GM21515 (cell line): ENCODE data around the gene SHISAL1.
"Not testable (repeated sequence)": the region's sequence is repeated elsewhere in the genome, so short reads cannot be mapped to it uniquely, and the experiment has no call there.

Source experiments
- ATAC-seq: cut with Tn5 transposase; IDR thresholded peaks from one replicate; pipeline ENCODE4 v1.9.1; 2021; ENCODE audit not compliant: unreplicated experiment

Gene SHISAL1

DNA sequence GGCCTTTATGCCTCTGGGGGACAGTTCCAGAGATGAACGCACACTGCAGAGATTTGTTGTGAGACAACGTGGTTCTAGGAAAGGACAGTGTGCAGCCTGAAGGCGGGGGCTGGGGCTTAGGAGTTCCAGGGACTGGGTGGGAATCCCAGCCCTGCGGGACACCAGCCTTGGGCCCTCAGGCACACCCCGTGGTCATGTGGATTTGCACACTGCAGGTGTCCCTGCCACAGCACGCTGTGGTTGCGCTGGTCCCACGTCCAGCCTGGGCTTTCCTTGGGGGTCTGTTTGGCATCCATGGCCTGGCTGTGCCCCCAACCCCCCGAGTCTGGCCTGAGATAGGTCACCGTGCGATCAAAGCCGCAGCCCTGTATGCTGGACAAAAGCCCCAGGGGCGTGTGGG, 7.3 kb downstream of the SHISAL1 start:
- no peak for ATAC-seq

DNA sequence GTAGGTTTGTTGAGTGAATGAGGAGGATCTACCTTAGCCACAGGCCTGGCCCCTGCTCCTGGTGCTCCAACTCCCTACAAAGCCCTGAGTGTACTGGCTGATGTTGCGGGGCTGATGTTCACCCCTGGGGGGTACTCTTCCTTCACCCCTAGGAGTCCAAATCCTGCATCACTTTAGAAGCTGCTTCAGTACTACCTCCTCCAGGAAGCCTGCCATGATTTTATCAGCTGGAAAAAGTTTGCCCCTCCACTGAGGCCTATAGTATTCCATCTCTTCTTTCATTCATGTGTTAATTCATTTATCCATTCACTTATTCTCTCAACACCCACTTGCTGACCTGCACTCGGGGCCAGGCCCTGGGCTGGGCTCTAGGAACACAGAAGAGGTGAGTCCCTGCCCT, 7.8 kb downstream of the SHISAL1 start:
- ATAC-seq = no peak

DNA sequence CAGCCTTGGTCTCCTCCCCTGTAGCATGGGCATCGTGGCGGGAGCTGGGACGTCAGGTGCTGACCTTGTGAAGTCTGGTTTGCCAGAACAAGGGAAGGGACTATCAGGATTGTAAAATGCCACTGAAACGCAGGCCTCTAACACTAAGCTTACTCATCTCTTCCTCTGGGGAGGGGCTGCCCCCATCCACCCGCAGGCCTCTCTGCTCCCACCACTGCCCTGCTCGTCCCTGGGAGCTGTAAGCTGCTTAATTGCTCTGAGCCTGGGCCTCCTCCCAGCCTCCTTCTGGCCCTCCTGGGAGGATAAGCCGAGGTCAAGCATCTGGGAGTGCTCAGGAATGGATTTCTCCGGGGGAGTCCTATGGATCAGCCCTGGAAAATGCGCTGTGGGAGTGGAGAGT, 8.4 kb downstream of the SHISAL1 start:
- no peak for ATAC-seq

DNA sequence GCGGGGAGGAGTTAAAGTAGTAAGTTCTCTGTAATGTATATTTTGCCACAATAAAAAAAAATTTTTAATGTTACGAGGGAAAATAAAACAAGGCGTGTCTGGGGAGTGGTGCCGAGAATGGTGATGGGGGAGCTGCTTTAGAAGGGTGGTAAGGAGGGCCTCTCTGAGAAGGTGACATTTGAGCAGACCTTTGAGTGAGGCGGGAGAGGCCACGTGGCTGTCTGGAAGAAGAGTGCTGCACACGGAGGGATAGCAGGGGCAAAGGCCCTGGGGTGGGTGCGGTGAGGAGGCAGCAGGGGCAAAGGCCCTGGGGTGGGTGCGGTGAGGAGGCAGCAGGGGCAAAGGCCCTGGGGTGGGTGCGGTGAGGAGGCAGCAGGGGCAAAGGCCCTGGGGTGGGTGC, 10.4 kb downstream of the SHISAL1 start:
- ATAC-seq = not testable (repeated sequence)

DNA sequence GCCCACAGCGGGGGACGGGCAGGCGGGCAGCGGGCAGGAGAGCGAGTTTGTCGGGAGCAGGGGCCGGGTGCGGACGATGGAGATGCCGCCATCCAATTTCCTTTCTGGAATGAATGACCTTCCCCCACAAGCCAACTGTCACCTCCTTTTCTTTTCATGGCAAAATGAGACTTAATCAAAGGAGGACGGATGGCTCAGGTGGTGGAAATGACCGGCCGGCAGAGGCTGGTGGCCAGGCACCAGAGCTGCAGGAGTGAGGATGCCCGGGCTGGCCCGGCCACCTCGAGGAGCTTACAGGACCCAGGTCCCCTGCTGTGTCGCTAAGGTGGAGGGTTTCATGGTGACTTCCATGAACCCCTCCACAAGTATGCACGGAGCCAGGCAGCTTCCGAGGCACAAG, 11.7 kb downstream of the SHISAL1 start:
- ATAC-seq = no peak

DNA sequence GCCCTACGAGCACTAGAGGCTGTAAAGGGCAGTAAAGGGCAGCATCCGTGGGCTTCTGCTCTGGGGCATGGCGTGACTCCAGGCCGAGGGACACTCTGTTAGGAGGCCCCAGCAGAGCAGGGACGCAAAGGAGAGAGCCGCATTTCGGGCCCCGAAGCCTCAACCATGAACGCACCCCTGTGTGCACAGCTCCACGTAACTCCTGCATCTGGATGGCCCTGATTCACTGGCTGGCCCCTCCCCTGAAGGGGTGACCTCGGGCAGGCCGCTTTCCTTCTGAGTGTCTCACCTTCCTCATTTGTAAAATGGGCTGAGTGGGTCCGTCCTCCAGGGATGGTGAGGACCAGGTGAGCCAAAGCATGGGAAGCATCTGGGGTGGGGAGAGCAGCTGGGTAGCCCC, 13.6 kb downstream of the SHISAL1 start:
- ATAC-seq = no peak

DNA sequence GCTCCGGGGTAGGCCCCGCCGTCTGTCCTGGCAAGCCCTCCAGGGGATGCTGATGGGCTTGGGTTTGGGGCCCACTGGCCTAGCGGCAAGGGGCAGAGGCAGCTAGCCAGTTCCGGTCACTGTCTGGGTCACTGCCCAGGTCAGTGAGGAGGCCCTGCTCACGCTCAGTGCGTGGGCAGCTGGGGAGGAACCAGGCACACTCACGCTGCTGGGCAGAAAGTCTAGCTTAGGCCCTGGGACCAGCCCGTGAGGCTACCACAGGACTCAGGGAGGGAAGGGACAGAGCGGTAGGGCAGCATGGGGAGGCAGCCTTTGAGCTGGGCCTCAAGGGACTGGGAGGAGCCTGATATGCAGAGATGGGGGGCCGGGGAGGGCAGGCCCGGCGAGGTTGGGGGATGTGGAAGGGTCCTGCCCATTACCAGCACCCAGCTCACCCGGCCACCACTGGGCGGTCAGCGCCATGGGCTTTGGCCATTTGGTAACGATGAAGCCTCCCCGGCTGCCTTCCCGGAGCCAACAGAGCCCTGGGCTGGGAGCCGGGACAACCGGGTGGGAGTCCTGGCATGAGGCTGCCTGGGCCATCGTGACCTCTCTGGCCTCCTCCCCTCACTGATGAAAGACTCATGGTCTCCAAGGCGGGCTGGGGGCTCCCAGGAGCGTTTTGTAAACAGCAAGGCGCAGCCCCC, 14.2 kb downstream of the SHISAL1 start:
- no peak for ATAC-seq

DNA sequence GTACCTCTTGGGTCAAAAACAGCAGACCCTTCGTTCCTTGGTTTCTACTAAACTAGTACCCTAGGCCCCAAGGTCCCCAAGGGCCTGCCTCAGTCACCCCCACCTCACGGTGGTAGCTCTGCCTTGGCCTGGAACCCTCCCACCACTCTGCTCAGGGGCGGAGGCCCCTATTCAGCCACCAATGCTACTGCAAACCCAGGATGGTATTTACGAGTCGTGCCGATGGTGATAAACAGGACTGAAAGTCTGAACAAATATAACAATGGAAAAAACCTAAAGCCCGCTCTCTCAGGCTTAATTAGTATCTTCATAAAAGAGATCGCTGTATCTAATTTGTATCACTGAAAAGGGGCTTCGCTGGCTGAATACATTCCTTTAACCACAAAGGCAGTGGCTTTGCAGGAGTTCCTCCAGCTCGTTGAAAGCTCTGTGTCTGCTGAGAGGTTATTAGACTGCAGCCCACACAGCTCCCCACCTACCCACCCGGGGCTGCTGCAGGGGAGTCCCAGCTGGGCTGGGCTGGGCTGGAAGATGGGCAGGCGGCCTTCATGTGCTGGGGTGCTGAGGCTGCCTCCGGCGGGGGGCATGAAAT, 15.2 kb downstream of the SHISAL1 start:
- no peak for ATAC-seq

DNA sequence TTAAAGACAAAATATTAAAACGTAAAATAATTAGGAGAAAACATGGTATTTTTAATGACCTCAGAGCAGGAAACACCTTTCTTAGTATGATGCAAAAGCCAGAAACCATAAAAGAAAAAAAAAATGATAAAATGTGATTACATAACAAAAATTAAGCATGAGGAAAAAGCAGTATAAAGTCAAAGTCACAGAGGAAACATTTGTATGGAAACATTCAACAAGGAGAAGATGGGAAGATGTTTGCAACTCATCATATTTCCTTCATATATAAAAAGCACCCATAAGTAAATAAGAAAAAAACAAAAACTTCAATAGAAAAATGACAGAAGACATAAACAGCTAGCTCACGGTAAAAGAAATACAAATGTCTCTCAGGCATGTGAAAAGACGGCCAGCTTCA, 17.3 kb downstream of the SHISAL1 start:
- ATAC-seq = no peak

DNA sequence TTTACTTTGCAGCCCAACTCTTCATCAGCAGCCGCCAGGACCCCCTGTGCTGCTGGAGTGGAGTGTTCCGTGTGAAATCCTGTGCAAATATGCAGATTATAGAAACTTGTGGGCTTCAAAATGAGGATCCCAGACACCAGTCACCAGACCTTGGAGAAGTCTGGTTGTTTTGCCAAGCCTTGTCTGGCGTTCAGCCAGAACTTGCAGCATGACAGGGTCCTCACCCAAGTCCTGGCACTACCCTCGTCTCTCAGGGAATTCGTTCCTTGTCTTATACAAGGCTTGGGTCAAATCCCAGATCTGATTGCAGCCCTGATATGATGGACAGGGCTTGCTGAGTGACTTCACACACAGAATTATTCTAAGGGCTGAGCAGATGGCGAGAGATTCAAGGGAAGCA, 18.9 kb downstream of the SHISAL1 start:
- ATAC-seq = no peak

DNA sequence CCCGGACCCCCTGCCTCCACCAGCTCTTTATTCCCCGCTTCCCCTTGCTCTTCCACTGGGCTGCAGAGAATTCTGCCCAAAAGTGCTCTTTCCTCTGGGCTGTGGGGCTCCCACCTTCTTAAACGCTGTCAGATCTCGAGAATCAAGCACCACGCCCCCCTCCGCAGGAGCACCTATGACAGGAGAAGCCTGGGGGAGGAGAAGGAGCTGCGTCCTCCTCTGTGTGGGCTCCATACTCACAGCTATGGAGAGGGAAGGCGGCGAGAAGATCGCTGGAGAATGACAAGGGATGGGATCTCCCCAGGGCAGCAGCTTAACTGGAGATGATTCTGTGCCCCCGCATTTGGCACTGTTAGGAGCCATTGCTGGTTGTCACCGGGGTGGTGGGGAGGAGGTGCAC, 19.7 kb downstream of the SHISAL1 start:
- no peak for ATAC-seq

DNA sequence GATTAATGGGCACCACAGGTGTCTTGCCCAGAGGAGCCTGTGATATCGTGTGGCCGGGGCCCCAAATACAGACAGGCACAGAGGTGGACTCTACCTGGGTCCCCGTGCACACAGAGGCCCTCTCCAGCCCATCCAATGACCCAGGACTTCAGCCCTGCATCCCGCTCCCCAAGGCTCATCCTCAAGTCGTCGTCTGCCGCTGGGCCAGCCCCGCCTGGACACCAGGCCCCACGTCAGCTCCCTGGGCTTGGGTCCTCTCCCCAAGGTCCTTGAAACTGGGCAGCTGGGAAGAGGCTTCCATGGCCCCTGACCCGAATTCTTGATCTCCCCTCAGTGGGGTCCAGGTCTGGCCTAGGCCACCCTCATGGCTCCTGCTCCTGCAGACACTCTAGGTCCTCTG, 20.2 kb downstream of the SHISAL1 start:
- ATAC-seq = no peak

DNA sequence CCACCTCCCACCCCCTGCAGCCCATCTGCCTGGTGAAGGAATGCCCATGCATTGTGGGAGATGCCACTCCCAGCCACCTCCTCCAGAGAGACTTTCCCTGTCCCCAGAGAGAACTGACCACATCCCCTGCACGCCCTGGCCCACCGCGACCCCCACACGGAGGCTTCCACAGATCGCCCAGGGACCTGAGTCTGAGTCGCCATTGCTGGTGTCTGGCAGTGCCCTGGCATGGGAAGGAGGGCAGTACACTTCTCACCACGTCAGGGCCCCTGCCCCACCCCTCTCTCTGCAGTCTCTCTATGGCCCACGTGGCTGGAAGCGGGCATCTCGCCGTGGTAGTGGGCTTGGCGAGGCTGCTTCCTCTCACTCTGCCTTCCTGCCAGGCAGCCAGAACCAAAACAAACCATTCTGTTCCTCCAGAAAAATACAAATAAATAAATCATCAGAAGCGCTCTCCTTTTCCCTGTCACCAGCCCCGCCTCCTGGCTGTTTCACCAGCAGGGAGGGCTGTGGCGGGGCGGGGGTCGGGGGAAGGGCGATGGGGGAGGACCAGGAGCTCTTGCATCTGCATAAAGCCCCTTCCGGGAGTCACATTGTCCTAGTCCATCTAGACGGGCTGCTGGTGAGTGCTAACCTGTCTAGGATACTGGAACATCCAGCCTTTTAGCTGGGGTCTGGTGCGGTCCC, 20.9 kb downstream of the SHISAL1 start:
- ATAC-seq = no peak

DNA sequence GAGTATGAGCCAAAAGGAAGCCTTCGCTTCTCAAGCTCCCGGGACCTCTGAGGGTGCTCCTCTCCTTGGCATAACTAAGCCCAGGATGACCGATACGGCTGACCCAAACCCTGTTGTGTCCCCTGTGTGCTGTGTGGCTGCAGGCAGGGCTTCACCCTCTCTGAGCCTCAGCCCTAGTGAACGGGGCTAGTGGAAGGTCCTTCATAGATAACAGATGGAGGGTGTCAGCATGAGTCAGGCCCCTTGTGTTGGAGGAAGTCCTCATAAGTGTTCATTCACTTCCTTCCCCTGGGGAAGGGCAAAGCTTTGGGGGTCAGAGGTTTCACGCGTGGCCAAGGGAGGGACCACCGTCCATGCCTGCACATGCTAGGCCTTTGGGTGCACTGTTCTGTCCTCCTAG, 21.5 kb downstream of the SHISAL1 start:
- no peak for ATAC-seq

DNA sequence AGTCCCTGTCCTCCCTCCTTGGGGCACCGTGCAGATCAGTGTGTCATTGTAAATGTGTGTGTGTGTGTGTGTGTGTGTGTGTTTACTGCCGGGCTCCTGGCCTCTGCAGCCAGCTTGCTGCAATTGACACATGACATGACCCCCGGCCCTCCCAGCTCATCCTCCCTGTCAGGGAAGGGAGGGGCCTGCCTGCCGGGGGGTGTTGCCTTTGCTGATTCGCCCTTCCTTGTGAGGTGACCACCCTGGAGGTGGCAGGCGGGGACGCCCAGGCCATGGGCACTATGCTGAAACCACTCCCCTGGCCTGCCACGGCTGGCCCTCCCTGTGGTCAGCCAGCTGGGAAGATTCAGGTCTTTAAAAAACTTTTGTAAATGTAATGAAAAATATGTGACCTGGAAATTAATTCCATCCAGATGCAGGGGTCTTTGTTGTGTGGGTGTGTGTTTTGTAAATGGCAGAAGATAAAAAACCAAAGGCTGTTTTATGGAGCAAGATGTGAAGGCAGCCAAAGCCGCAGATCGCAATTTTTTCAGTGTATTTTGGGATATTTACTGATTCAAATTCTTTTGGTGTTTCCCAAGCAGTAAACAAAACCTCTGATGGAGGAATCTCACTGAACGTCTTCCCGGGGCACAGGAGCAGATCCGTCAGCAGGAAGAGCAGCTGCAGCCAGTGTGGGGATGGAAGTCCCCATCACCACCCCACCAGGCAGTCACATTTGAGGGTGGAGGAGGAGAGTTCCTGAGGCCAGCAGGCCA, 23.2 kb downstream of the SHISAL1 start:
- ATAC-seq = no peak

DNA sequence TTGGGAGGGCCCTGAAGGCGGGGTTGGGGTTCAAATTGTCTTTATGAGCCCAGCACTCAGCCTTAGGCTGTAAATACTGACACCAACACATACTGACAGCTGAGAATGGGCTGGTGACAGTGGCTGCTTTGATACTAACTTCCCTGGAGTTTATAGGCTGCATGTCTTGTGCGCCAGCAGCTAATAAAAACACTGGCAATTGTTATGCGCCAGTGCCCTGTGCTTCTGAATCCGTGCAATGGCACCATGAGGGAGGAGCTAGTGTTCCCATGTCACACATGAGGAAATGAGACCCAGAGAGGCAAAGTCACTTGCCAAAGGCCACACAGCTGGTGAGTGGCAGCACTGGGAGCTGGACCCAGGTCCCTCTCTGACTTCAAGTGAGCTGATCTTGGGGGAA, 23.8 kb downstream of the SHISAL1 start:
- no peak for ATAC-seq

DNA sequence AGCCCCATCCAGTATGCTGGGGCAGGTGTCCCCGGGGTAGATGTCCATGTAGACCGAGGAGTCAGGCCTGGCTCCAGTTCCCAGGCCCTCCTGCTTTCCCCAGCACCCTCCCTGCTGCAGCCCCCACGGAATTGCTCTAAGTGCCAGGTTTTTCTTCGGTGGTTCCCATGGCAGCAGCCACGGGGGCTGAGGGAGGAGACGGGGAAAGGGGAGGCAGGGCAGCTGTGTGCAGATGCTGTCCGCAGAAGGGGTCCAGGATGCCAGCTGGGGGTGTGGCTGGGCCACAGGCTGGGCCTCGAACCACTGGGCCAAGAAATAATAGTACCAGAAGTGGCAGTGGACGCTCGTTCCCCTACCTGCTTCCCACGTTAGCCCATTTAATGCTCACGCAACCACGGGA, 25.0 kb downstream of the SHISAL1 start:
- no peak for ATAC-seq

DNA sequence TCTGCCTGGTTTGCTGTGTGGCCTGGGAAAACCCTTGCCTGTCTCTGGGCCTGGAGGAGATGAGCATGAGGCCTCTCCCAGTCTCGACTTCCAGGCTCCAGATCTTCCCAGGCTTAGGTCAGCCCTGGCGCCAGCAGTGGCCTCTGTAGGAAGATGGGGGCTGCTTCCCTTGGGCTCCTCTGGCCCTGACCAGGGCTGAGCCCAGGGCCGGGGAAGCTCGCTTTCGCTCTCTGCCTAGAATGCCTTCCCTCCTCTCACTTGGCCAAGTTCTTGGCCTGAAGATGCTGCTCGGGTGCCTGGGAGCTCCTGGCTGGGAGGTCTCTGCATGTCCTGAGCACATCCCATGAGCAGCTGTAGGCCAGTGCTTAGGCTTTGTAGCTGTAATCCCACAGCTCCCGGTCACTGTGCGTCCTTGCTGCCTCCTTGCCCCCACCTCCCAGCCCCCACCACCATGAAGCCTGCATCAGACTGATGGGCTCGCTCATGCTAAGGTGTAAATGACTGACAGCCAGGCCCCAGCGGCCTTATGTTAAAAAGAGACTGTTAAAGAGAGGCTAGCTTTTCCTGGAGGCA, 25.5 kb downstream of the SHISAL1 start:
- no peak for ATAC-seq

DNA sequence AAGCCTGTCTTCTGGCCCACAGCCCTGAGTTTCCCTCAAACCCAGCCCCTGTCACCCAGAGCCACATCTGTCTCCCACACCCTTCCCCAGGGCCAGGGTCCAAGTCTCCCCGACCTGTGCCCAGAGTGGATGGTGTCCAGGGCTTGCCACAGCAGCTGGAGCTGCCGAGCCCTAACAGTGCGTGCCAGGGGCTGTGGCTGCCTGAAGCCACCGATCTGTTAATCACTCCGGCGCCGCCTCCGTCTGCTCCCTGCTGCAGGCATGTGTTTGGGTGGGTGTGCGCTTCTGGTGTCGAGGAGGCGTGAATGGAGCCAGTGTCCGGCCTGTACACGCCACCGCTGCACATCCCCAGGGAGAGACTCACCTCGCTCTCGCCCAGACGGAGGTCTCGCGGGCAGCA, 26.1 kb downstream of the SHISAL1 start:
- ATAC-seq = no peak

DNA sequence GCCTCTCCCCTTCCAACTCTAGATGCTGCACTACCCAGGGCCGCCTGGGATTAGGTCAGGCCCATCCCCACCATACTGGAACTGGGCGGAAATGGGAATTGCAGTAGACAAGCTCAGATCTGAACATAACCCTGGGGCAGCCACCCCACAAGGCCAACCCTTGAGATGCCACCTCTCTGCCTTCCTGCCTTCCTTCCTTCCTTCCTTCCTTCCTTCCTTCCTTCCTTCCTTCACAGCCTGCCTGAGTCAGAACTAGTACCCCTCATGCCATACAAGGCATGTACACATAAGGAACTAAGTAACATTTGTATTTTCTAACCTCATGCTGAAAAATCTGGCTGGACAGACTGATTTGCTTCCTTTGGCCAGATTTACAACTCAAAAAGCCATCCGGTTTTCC, 28.0 kb downstream of the SHISAL1 start:
- ATAC-seq = no peak

DNA sequence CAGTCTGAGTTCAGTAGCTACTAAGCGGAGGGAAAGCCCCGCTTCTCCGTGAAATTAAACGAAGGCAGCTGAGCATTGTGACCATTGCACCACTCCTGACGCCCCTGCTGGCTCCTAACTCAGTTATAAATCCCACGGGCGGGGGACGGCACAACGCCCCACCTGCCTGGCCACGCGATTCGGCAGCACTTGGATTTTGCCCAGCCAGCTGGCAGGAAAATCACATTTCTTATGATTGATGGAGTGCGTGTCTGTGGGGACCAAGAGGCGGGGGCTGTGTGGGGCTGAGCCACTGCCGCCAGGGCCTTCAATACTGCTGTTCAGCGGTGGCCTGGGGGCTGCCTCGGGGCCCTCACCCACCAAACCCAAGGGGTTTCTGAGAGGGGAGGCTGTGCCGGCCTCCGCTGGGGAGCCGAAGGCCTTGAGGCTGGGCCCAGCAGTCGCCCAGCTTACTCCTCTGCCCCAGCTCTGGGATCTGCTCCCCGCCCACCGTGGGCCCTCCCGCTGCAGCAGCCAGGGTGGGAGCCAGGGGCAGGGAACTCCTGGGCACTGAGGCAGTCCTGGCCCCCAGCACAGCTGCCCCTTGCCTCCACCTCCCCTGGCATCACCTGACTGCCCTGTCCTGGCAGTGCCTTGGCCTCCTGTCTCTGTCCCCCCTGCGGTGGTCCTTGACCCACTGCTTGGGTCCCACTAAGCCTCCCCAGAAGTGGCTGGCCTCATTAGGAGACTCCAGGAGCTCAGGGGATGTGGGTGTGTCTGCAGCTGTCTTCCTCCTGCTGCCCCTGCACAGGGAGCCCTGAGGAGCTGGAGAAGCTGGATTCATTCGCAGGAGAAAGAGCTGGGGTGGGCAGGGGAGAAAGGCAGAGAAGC, 30.7 kb downstream of the SHISAL1 start:
- no peak for ATAC-seq
